HG02678 (cell line): ENCODE data around the gene CNIH4.
"Not testable (repeated sequence)": the region's sequence is repeated elsewhere in the genome, so short reads cannot be mapped to it uniquely, and the experiment has no call there.

ENCODE experiments used
- ATAC-seq: cut with Tn5 transposase; IDR thresholded peaks from one replicate; pipeline ENCODE4 v1.9.1; 2021; ENCODE audit warnings: mild to moderate bottlenecking, moderate library complexity; ENCODE audit not compliant: unreplicated experiment

CNIH4 gene

DNA sequence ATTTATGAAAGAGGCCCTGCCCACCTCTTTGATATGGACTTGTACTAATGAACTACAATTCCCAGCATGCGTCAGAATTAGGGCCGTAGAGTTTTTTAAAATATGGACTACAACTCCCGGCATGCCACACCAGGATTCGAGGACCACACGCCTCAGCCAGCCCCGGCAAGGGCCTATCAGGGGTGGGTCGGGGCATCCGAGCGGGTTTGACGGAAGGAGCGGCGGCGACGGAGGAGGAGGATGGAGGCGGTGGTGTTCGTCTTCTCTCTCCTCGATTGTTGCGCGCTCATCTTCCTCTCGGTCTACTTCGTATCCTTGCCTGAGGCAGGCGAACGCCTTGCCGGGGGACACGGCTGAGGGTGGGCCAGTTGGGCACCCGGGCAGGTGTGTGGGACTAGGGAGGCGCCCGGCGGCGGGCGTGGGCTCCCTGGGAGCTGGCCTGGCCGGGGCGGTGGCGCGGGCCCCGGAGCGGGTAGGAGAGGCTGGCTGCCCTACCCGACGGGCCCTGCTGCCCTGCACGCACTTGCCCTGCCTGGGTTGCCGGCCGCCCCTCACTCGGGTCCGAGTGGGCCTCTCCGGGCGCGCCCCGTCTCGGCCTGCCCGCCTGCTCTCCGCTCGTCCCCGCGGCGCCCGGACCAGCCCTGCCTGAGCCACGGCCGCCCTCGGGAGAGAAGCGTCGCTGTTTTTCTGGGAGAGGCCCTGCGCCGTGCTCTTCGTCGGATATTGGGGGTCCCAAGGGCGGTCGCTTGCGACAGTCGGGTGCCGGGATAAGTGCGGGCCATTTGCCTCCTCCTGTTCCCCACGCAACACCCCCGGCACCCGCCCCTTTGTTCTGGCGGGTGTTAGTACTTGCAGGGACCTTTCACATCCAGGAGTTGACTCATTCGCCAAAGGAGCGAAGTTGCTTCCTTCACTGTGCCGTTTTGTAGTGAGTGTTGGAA, at the start of gene CNIH4:
Gene CNIH4 (plus strand): TSS at position 195 of the 941 bp plus-strand sequence. CDS start 46 bp downstream, at position 241.
- ATAC-seq: peak; percentile 97

DNA sequence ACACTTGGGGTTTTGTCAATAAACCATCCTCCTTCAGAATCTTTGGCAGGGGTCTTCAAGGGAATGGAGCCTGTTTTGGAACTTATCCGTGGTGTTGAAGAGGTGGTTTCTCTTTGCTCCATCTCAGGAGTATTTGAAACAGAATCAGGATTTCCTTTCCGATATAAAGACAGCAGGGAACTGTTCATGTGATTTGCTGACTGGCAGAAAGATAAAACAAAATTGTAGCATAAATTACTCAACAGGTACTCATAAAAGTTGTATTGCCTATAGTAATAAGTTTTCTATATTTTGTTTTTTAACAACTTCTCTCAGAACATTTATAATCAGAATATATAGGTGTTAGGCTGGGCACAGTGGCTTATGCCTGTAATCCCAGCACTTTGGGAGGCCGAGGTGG, 48.6 kb upstream of the CNIH4 start:
- ATAC-seq: no peak

DNA sequence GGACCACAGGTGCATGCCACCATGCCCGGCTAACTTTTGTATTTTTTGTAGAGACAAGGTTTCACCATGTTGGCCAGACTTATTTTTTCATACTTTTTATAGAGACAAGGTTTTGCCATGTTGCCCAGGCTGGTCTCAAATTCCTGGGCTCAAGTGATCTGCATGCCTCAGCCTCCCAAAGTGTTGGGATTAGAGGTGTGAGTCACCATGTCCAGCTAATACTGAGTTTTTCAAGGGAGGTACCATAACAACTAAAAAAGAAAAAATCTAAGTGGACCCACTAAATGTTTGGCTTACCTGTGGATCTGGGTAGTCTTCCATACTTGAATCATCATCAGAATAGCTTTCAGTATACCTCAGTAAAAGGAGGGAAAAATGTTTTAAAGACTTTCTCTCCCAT, 45.2 kb upstream of the CNIH4 start:
- not testable (repeated sequence) for ATAC-seq

DNA sequence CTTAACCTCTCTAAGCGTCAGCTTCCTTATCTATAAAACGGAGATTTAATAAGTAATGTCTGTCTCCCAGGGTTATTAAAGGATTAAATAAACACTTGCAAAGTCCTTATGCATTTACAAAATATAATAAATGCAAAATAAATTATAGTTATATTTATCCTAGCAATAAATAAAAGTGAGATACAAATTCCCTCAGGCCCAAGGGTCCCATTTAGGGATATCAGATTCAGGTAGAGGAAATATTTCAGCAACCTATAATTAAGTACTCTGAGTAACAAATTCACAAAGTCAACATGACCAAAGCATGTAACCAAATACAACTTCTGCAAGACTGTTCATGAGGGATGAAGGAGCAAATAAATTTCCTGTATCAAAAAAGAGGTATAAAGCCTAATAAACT, 44.7 kb upstream of the CNIH4 start:
- no peak for ATAC-seq

DNA sequence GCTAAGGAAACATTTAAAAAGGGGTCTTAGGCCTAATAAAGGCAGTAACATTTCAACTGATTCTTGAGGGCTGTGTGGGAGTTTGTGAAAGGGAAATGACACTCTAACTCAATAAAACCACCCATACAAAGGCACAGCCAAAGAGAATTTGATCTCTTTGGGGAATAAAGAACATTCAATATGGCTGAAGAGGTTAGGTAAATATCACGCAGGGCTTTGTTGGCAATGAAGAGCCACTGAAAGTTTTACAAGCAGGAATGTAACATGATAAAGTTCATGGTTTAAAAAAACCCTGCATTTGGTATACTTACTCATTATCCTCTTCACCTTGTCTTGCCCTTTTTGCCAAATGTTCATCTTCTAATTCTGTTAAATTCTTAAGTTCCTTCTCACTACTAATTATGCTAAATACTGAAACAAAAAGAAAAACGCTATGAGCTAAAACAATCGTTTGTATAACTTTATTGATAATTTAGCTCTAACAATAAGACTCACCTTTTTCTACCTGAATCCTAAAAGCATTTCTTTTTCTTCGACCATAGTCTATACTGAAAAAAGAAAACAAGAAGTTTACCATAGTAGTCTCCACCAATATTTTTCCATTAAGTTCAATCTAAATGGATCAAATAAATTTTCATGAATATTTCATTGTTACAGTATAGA, 39.2 kb upstream of the CNIH4 start:
- ATAC-seq: no peak

DNA sequence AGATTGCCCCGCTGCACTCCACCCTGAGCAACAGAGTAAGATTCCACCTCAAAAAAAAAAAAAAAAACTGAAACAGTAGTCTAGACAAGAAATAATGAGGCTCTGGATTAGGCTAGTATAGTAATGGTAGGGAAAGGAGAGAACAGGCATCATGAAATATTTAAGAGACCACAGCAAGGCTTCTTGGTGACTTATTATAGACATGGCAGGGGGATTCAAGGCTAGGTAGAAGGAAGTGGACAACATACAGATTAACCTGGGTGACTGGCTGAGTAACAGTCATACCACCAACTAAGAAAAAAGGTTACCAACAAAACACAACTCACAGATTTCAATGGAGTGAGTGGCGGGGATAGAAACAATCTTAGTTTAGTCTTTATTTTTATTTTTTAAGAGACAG, 35.0 kb upstream of the CNIH4 start:
- ATAC-seq: no peak

DNA sequence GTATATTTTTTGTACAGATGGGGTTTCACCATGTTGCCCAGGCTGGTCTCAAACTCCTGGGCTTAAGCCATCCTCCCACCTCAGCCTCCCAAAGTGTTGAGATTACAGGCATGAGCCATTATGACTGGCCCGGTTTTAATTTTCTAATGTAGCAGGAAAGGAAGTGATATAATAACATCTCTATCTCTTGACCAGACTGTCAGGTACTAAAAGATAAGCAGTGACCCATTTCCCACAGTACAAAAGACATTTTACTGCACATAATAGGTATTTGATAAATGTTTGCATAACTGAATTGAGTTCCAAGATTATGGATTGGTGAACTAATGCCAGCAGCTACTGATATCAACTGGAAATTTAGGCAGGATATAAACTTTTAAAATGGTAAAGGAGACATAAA, 30.7 kb upstream of the CNIH4 start:
- no peak for ATAC-seq

DNA sequence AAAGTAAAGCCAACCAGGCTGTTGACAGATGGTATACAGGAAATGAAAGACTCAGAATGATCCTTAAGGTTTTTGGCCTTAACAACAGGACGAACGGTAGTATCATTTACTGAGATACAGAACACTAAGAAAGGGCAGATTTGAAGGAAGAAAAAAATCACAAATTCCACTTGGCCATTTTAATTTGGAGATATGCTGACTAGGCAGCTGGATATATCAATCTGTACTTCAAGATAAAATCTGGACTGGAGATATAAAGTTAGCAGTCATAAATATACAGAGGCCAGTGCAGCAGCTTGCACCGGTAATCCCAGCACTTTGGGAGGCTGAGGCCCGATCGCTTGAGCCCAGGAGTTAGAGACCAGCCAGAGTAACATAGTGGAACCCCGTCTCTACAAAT, 28.0 kb upstream of the CNIH4 start:
- ATAC-seq: no peak

DNA sequence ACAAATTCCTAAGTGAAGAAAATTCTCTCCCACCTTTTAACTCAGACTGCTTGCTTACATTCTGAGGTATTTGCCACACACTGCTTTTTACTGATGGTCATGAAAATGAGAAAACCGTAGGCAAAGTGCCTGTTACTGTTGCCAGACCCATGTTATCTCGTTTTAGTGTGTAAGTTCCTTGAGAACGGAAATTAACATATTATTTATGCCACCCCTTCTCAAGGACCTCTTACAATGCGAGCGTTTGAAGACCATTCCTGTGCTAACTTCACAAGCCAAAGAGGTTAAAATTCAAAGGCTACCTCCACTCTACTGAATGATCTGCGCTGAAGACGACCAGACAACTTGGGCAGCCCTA, 27.2 kb upstream of the CNIH4 start:
- ATAC-seq: peak; percentile 4

DNA sequence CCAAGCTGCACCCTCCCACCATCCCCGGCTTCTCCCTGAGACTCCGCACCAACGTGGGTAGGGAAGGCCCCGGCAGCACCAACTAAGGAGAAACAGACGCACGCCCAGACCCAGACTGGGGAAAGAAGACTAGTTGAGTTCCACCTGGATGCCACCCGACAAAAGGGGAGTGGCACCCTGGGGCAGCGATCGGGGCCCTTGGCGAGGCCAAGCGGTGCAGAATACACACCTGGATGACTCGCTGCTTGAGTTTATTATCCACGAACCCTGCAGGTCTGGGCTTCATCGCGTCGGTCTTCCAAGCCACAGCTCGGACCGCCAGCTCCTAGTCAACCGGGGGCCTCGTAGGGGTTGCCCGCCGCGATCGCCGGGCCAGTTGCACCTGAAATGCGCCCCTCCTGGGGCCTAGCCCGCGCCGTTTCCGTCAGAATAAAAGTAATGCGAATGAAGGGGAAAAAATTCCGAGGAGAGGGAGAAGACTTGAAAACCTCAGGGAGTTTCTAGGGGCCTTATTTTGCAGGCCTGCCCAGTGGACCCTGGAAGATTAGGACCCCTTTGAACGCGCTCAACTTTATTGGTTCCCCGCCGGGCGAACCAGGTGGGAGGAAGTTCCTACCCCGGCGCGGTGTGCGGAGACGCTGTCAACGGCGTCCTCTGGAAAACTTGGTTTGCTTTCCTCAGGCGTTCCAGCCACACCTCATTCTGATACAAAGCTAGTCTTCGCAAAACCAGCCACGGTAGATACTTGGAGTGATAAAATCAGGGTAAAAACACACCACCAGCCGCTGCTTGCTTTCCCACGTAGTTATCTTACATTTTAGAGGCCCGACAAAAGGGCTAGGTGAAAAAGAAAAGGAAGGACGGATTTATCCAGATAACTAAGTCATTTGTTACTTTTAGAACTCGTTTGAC, 26.6 kb upstream of the CNIH4 start, which contains the start of gene NVL:
Gene NVL (minus strand): TSS at position 331 of the 912 bp plus-strand sequence. CDS start 45 bp downstream, at position 286.
- ATAC-seq: peak; percentile 85

DNA sequence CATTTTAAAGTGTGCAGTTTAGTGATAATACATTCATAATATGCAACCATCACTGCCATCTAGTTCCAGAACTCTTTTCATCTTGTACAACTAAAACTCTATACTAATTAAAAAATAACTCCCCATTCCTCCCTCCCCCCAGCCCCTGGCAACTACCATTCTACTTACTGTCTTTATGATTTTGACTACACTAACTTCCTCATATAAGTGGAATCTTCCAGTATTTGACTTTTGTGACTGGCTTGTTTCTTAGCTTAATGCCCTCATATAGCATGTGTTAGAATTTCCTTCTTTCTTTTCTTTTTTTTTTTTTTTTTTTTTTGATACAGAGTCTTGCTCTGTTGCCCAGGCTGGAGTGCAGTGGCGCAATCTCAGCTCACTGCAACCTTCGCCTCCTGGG, 25.4 kb upstream of the CNIH4 start:
- ATAC-seq: no peak

DNA sequence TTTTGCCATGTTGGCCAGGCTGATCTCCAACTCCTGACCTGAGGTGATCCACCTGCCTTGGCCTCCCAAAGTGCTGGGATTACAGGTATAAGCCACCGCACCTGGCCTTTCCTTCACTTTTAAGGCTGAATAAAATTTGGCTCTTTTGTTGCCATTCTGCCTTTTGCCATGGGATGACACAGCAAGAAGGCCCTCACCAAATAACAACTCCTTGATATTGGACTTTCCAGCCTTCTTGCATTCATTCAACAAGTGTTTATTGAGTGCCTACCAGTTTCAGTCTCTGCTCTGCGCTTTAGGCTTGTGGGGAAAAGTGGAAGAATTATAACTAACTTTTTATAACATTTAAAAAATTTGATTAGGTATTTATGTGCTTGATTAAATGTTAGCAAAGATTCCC, 24.9 kb upstream of the CNIH4 start:
- ATAC-seq: no peak

DNA sequence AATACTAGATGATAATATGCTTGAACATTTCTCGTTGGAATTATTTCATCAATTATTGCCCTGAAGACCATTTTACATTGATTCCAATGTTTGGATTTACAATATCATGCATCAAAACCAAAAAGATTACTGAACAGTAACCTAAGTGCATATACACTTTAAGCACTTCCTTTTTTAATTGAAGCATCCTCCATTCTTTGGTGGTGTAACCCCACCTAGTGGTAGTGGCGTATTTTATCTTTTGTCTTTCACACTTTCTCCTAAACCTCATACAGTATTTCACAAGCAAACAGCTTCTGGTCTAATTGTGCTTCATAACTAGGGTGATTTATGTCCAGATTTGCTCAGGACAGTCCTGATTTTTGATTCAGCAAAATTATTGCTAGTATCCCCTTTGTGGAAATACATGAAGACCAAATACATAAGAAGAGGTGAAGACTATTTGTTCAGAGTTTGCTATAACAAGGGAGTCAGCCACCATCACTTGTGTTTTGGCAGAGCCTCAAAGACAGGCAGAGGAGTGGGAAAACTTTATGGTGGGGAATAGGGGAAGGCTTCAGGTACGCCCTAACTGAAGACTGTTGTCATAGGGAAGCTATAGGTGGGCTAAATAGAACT, 23.3 kb upstream of the CNIH4 start:
- ATAC-seq: peak; percentile 47

DNA sequence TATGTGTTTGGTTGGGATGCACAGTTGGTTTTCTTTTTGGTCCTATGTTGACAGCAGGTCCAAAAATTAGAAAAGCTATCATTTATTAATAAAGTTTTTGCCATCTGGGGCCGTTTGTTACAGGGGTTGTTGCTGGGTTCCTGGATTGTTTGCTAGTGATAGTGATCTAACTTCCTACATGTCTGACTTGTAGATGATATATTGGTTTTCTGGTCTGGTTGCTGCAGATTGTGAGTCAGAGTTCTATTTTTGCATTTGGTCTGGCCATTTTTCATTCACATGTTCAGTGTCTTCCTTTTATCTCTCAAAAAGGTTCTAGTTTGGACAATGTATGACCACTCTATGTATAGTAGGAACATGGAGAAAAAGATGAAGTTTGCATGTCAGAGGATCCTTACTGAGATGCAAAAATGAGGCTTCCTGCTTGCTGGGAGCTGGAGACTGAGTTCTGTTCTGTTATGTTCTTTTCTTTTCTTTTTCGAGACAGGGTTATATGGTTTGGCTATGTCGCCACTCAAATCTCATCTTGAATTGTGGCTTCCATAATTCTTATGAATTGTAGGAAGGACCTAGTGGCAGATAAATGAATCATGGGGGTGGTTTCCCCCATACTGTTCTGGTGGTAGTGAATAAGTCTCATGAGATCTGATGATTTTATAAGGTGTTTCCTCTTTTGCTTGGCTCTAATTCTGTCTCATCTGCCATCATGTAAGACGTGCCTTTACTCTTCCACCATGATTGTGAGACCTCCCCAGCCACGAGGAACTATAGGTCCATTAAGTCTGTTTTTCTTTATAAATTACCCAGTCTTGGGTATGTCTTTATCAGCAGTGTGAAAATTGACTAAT, 22.5 kb upstream of the CNIH4 start:
- ATAC-seq: no peak

DNA sequence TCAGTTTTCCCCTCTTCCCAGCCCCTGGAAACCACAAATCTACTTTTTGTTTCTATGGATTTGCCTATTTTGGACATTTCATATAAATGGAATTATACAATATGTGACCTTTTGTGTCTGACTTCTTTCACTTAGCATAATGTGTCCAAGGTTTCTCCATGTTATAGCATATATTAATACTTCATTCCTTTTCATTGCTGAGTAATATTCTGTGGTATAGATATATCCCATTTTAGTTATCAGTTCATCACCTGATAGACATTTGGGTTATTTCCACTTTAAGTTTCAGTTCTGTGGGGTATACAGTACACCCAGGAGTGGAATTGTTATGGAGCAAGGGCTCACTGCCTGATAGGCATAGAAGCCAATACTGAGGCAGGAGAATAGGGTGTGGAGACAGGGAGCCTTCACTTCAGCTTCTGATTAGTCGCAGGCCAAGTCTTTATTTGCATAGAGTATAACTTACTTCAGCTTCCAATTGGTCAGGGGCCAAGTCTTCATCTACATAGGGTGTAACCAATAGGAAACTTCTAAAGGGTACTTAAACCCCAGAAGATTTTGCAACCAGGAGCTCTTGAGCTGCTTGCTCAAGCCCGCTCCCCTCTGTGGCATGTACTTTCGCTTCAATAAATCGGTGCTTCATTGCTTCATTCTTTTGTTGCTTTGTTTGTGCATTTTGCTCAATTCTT, 18.4 kb upstream of the CNIH4 start:
- ATAC-seq: no peak

DNA sequence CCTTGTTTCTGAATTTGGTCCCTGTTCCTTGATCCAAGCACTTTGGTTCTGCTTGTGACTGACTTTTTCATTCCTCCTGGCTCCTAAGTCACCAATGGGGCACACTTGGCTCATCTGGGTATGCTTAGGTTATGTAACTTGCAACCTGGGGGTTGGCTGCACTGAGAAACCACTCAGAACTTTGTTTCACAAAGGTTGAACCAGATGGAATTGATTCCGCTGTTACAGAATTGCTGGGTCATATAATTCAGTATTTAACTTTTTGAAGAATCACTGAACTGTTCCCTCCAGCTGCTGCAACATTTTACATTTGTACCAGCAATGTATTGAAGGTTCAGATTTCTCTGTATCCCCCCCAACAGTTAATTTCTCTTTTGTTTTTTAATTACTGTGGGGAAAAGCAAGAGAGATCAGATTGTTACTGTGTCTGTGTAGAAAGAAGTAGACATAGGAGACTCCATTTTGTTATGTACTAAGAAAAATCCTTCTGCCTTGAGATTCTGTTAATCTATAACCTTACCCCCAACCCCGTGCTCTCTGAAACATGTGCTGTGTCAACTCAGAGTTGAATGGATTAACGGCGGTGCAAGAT, 17.1 kb upstream of the CNIH4 start:
- ATAC-seq: no peak

DNA sequence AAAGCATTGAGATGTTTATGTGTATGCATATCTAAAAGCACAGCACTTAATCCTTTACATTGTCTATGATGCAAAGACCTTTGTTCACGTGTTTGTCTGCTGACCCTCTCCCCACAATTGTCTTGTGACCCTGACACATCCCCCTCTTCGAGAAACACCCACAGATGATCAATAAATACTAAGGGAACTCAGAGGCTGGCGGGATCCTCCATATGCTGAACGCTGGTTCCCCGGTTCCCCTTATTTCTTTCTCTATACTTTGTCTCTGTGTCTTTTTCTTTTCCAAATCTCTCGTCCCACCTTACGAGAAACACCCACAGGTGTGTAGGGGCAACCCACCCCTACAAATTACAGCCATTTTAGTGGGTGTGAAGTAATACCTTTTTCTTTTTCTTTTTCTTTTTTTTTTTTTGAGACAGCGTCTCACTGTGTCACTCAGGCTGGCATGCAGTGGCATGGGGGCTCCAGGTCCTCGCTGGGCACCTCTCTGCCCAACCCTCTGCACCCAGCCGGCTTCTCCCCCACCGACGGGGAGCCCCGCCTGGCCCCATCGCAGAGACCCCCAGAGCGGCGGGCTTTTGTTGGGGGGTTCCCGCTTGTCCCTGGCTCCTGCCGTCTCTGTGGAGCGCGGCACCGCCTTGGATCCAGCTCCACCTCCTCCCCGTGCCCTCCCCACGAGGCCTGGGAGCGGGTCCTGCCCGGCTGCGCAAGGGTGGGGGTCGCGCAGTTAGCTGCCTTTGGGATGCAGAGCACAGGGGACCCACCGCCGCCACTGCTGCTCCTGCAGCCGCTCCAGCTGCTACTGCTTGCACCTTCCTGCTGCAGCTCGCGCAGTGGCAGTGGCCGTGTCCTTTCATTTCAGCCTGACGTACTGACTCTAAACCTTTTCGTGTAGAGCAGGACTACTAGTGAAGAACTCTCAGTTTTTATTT, 16.0 kb upstream of the CNIH4 start:
- peak; percentile 95 for ATAC-seq

DNA sequence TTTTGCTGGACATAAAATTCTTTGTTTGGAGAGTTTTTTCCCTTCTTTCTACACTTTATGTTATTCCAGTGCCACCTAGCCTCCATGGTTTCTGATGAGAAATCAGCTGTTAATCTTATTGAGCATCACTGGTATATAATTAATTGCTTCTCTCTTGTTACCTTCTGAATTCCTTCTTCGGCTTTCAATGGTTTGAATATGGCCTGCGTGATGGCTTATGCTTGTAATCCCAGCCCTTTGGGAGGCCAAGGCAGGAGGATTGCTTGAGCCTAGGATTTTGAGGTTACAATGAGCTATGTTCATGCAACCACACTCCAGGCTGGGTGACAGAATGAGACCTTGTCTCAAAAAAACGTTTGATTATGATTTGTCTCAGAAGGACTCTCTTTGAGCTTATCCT, 13.0 kb upstream of the CNIH4 start:
- no peak for ATAC-seq
